ENCODE results near the gene AGRN.
"Not testable (repeated sequence)": the region's sequence is repeated elsewhere in the genome, so short reads cannot be mapped to it uniquely, and the experiment has no call there.

Gene AGRN

GRCh38 chr1:1092894-1093609 is 73.1 kb downstream of the AGRN start:
- no peak for DNase-seq (ENCODE audit: low read depth)

GRCh38 chr1:1093610-1093943 is 73.7 kb downstream of the AGRN start:
- DNase-seq (ENCODE audit: low read depth), result no peak

GRCh38 chr1:1094981-1095380 is 75.1 kb downstream of the AGRN start:
- no peak for DNase-seq (ENCODE audit: low read depth)

GRCh38 chr1:1096136-1096535 is 76.2 kb downstream of the AGRN start:
- not testable (repeated sequence) for DNase-seq (ENCODE audit: low read depth)

- DNase-seq (ENCODE audit: low read depth), result no peak
Measured at GRCh38 chr1:1098681-1099421, 78.9 kb downstream of the AGRN start.

GRCh38 chr1:1099506-1100183 is 79.7 kb downstream of the AGRN start:
- no peak for DNase-seq (ENCODE audit: low read depth)

- DNase-seq (ENCODE audit: low read depth), result no peak
Measured at GRCh38 chr1:1100296-1100695, 80.4 kb downstream of the AGRN start.

- no peak for DNase-seq (ENCODE audit: low read depth)
Measured at GRCh38 chr1:1101503-1101902, 81.6 kb downstream of the AGRN start.

- not testable (repeated sequence) for DNase-seq (ENCODE audit: low read depth)
Measured at GRCh38 chr1:1104152-1104551, 84.2 kb downstream of the AGRN start.
